GM12873 (cell line): Measurements from ENCODE around the gene MAPKAPK3.
A peak's percentile ranks its signal among the peaks of the same experiment; 100 is the strongest.

Experiments
- CTCF ChIP-seq: IDR thresholded peaks from 2 replicates; pipeline ENCODE4 v1.5.1; 2012; ENCODE audit warnings: low read depth, mild to moderate bottlenecking, moderate library complexity, low read length, control low read depth; ENCODE audit not compliant: insufficient read depth; ENCODE audit errors: missing control alignments

The MAPKAPK3 gene

DNA sequence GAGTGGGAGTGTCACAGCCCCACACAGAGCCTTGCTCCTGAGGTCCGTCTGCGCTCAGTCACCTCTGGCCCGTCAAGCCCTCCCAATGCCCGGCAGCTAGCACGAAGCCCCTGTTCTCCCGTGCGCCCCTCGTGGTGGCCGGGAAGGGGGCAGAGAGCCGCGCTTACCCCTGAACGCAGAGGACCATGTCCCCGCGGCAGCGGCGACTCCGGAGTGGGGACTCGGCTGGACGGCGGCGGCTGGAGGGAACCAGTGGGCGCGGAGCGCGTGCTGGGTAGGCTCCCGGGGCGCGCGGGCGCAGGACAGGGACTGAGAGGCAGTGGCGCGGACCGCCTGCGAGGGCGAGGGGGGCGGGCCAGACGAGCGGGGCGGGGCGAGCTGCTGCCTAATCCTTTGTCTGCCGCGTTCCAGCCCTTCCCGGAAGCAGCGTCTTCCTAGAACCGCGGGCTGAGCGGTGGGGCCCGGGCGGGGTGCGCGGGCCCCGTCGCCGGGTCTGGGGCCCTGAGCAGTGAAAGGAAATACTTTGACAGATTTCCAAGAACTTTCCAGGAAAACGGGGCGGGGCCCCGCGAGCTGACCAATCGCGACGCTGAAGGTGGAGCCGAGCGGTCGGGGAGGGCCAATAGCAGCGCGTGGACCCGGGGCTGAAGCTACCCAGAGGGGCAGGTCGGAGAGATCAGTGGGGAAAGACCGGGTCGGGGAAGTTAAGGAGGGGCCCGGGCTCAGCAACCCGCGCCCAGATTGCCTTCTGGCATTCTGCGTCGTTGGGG lies 5.3 kb upstream of the MAPKAPK3 start, which contains the start of gene CISH:
TSS of gene CISH (minus strand) at position 311 of the 770 bp plus-strand sequence. CDS start at position 187, 124 bp downstream.
- peak; percentile 64 for TF ChIP-seq CTCF

- no peak for TF ChIP-seq CTCF
These were observed 4.6 kb upstream of the MAPKAPK3 start for GRCh38 chr3:50612234-50612882.

DNA sequence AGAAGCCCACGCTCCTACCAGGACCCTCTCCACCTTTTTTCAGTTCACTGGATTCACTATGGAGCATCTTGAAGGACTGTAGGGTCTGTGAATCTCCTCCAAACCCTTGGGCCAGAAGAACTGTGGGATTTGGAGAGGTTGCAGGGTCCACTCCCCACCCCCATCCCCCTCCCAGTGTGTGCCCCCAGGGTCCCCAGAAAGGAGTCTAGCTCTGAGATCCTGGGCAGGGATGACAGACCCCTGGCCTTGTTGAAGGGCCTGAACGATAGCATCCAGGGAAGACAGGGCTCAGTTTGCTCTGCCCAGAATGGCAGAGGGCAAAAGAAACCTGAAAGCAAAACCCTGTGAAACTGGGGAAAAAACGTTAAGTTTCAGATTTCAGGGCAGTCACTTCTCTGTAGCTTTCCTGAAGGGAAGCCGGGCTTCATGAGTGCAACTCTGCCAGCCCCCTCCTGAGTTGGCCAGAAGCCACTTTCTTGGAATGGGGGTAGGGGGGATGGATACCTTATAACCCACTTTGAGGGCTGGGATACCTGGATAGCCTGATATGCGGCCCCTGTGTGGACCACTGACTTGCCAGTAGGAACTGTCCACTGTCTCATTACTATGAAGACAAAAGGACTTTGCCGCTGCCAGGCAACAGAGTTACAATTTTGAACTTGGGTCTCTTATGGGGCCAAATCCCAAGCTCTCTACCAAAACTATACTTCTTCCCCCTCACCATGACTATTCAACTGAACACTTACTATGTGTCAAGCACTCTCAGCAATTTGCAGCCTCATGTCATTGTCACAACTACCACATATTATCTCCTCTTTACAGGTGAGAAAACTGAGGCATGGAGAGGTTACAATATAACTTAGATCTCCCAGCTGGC lies 3.7 kb upstream of the MAPKAPK3 start:
- TF ChIP-seq CTCF, result no peak

- TF ChIP-seq CTCF, result no peak
These were observed 1.8 kb upstream of the MAPKAPK3 start for GRCh38 chr3:50615190-50615589.

DNA sequence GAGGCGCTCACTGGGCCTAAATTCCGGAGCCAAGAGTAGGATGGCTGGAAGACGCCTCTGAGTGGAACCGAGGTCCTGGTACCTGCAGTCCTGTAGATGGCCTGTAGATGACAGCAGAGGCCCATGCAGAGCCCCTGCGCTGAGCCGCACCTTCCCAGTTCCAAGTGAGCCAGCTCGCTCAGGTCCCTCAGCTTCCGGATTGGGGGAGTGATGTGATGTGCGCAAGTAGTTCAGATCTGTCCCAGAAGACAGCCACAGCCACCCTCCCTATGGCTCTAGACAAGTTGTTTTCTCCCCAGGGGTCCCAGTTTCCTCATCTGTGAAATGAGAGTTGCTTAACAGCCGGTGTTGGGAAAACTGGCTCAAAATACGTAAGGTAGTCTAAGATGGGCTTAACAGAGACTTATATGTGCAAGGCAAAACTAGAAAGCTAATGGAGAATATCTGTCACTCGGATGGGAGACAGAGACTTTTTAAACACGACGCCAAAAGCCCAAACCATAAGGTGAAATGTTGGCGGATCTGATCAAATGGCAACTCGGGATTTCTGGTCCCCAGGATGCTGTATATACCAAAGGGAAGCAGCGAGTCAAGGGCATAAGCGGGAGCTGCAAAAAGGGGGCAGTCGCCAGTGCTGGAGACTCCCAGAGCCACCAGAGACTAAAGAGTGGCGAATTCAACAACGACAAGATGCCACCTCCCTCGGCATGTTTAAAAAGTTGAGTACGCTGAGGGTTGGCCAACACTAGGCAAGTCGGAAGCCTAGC lies 765 bp upstream of the MAPKAPK3 start:
- peak; percentile 100 for TF ChIP-seq CTCF

DNA sequence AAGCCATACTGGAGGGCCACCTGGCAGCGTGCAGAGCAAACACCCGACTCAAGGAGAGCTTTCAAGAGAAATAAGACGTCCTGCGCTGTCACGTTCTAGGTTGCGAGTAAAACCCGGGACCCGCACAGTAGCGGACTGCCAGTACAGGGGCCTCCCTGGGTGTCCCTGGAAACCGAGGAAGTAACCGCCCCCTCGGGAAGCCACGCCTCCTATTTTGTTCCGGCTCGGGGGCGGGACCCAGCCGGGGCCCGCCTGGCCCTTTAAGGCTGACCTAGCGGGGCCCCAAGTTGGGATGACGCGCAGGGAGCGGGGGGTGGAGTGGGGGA lies 218 bp upstream of the MAPKAPK3 start:
- no peak for TF ChIP-seq CTCF
